ENCODE results near the gene LRRC32.
A peak's percentile ranks its signal among the peaks of the same experiment; 100 is the strongest.

LRRC32 gene, protein sequence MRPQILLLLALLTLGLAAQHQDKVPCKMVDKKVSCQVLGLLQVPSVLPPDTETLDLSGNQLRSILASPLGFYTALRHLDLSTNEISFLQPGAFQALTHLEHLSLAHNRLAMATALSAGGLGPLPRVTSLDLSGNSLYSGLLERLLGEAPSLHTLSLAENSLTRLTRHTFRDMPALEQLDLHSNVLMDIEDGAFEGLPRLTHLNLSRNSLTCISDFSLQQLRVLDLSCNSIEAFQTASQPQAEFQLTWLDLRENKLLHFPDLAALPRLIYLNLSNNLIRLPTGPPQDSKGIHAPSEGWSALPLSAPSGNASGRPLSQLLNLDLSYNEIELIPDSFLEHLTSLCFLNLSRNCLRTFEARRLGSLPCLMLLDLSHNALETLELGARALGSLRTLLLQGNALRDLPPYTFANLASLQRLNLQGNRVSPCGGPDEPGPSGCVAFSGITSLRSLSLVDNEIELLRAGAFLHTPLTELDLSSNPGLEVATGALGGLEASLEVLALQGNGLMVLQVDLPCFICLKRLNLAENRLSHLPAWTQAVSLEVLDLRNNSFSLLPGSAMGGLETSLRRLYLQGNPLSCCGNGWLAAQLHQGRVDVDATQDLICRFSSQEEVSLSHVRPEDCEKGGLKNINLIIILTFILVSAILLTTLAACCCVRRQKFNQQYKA

DNA sequence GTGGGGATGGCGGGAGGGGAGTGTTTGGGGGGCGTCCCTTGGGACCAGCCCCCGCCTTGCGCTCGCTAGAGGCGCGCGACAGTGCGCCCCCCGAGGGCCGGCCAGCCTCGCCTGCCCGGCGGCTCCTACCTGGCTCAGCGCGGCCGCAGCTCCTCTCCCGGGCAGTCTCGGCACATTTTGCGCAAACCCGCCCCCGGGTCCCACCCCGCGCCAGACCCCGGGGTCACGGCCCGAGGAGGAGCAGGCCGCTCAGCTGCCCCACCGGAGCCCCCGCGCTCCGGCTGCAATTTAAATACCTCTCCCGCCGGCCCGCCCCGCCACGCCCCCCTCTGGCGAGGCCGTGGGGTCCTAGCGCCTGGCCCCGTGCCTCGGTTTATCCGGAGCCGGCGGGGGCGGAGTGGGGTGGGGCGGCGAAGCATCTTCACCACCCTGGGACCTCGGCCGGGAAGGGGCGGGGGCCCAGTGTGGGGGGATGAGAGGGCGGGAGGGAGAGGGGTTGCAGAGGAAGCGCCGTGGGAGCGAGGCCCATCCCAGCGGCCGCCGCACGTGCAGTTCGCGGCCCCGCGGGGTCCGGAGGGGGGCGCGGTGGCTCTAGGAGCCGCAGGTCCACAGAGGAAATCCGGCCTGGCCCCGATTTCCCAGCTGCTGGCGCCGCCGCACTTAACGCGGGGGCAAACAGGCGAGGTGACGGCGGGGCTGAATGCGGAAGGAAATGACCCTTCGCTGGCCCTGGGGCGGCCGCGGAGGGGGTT, at the start of gene LRRC32:
LRRC32 (minus strand) TSS at position 263 of the 752 bp plus-strand sequence. CDS start 4,793 bp downstream, outside the sequence.
- DNase-seq (ENCODE audit: low spot score): no peak

DNA sequence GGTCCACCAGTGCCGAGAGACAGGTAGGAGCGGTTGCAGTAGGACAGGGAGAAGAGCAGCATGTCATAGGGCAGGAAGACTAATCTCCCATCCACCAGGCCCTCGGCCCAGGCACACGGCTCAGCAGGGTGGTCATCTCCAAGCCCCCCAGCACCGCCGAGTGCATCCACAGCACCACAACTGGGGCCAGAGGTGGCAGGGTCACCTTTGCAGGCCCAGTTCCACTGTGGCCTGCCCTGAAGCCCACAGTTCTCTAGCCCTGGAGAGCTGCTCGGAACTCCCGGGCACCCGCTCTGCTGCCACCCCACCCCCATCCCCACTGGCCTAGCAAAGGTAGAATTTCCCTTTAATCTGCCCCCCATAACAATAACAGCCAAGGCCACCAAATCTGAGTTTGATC, 49.1 kb upstream of the LRRC32 start:
- DNase-seq (ENCODE audit: low spot score): no peak

DNA sequence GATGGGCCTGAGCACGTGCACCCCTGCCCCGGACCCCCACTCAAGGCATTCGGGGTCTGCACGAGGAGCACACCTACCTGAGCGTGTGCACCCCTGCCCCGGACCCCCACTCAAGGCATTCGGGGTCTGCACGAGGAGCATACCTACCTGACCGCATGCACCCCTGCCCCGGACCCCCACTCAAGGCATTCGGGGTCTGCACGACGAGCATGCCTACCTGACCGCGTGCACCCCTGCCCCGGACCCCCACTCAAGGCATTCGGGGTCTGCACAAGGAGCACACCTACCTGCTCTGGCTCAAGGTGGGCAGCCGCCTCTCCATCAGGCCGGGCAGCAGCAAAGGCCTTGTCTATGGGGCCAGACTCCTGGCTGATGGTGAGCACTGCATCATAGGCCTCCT, 48.7 kb upstream of the LRRC32 start:
- DNase-seq (ENCODE audit: low spot score): no peak

DNA sequence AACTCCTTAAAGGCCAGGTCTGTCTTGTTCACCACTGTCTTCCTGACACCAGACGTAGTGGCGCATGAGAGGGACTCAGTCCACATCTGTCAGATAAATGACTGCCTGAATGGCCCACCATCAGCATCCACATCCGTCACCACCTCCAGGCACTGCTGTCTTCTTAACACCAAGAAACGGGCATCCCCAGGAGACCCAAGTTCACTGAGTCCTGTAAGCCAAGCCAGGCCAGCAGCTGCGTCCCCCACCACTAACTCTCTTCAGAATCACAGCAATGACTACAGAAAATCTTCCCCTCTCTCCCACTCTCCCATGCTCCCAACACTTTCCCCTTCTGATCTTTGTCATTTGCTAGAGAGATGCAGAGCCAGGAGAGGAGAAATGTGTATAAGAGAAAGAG, 47.3 kb upstream of the LRRC32 start:
- DNase-seq (ENCODE audit: low spot score): no peak

DNA sequence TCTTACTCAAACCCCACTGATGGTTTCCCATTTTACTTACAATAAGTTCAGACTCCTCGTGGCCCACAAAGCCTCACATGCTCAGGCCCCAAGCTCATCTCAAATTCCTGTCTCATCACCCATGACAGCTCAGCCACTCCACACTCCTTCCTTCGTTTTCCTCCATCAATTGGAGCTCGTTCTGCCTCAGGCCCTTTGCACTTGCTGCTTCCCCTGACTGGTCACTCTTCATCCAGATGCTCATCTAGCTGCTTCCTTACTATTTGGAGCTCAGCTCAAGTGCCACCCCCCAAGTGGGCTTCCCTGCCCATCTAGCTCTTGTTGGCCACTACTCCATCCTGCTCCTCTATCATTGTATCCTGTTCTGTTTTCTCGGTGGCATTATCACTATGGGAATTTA, 46.8 kb upstream of the LRRC32 start:
- DNase-seq (ENCODE audit: low spot score): no peak

DNA sequence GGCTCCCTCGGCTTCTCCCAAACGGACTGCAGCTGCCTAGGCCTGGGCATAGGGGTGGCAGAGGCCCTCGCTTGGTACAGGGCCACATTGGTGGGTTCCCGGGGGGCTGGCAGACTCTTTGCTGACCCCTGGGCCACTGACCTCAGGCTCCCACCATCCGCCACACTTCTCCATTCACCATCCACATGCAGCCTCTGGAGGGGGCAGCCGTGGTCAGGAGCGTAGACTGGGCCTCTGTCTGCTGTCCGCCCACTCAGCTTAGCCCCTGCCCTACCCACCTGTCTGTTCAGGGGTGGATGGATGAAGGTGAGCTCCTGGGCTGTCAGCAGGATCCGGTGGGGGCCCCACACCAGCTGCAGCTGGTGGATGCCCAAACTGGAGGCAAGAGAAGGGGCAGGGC, 45.7 kb upstream of the LRRC32 start:
- no peak for DNase-seq (ENCODE audit: low spot score)

DNA sequence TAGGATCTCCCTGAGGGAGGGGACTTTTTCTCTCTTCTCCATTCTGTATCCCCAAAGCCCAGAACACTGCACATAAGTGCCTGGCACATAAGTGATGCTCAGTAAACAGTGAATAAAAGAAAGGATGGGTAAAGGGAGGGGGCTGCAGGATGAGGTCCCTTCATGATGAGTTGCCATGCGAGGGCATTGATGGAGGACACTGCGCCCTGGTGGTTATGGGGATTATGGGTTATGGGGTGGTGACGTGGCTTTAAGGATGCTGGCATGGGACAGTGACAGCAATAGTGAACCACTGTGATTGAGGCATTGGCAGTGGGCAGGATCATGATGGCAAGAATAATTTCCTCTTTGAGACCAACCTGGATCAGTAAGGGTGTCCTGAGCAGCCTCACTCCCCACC, 43.9 kb upstream of the LRRC32 start:
- peak; percentile 47 for DNase-seq (ENCODE audit: low spot score)

DNA sequence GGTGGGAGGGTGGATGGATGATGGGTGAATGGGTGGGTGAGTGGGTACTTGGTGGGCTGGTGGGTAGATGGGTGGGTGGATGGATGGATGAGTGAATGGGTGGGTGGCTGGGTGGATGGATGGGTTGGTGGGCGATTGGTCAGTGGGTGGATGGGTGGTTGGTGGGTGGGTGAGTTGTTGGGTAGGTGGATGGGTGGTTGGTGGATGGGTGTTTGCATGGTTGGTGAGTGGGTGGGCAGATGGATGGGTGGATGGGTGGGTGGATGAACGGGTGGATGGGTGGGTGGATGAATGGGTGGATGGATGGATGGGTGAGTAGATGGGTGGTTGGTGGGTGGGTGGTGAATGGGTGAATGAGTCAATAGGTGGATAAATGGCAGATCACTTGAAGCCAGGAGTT, 43.0 kb upstream of the LRRC32 start:
- DNase-seq (ENCODE audit: low spot score): no peak

DNA sequence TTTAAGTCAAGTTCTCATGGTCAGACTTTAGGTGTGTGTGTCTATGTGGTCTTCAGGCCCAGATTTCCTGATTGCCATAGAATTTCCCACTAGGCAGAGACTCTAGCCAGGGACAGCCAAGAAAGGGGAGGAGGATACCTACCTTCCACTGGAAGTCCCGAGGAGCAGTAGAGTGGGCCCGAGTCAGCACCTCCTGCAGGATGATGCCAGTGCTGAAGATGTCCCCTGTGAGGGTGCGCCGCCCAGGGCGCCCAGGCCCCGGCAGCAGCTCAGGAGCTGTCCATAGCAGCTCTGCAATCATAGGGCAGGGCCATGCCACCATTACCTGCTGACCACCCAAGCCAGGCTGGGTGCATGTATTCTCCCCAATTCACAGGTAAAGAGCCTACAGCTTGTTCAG, 41.6 kb upstream of the LRRC32 start:
- DNase-seq (ENCODE audit: low spot score): no peak

DNA sequence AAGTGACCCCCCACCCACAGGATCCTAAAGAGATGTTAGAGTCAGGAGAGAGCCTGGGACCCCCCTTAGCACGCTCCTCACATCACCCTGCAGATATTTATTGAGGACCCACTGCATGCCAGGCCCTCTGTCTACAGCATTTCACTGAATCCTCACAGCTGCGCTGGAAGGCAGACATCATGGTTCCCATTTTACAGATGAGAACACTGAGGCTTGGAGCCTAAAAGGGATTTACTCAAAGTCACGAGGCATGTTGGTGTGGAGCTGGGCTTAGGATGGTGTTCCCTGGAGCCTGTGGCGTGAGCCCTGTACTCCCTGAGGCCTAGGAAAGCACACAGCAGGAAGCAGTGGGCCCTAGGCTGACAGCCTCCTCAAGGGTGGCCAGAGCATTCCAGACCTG, 39.2 kb upstream of the LRRC32 start:
- DNase-seq (ENCODE audit: low spot score): no peak

DNA sequence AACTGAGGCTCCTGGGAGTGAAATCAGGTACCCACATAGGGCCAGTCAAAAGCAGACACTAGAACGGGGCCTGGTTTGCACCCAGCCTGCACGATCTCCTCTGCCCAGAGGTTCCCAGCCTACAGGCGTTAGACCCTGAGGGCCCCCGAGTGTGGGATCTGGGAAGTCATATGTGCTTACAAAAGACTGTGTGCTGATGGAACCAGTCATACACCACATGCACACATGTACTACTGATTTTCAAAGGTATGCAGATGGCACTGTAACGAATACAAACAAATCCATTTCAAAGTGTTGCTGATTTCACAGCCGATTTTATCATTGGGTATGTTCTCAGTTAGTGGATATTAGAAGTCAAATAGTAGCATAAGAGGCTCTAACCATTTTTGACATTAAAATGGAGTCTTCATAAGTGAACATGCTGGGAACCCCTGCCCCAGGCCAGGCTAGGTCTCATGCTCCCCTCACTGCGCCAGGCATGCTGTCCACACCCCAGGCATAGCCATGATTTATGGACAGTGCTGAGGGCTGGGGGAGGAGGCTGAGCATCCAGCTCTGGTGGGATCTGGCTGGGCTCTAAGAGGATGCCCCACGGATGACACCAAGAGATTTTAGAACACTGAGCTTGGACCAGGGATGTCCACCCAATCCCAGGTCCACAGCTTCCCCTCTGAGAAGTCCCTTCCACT, 38.6 kb upstream of the LRRC32 start:
- no peak for DNase-seq (ENCODE audit: low spot score)

DNA sequence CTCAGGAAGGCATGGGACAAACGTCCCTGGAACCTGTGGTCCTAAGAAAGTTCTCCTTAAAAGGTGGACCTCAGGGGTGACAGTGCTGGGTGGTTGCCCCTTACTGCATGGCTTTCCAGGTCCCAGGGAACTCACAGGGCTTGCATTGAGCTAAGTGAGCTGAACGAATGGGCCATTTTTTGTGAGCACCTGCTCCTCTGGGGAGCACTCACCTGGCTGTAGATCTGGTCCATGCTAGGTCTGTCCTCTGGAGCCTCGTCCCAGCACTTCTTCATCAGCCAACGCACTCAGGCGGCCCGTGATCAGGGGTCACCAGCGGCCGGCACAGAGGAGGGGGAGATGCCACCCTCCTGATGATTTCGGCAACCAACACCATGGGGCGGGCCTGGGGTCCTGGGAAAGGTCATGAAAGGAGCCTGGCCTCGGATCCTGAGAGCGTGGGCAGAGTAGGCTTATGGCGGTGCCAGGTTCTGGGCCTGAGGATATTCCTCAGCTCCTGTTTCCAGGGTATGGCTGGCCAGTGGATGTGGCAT, 36.8 kb upstream of the LRRC32 start:
- no peak for DNase-seq (ENCODE audit: low spot score)

DNA sequence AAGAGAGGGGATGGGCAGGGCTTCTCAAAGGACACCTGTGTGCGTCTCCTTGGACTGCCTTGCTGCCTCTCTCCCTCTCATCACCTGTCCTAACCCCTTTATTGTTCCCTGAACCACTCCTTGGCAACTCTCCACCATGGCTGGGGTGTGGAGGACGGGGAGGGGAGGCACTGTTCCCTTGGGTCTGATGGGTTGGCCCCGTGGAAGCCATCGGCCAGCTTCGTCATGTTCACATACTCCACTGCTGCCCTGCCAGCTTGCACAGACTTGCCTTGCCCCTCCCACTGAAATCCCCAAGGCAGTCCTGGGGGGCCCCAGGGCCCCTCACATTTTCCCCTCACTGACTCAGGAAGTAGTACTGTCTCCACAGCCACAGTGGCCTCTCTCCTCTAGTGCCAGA, 36.1 kb upstream of the LRRC32 start:
- no peak for DNase-seq (ENCODE audit: low spot score)

DNA sequence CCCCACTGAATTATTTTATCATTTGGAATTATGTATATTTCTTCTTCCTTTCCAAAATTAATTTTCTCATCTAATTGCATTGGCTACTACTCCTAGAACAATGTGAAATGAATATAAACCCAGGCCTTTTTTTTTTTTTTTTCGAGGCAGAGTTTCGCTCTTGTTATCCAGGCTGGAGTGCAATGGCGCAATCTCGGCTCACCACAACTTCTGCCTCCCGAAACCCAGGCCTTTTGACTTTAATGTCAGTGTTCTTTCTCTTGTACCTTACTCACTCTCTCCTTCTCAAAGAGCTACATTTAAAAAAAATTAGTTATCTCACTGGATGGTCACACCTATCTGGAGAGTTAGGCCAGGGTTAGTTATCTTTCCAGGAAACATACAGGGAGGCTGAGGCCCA, 35.3 kb upstream of the LRRC32 start:
- DNase-seq (ENCODE audit: low spot score): no peak

DNA sequence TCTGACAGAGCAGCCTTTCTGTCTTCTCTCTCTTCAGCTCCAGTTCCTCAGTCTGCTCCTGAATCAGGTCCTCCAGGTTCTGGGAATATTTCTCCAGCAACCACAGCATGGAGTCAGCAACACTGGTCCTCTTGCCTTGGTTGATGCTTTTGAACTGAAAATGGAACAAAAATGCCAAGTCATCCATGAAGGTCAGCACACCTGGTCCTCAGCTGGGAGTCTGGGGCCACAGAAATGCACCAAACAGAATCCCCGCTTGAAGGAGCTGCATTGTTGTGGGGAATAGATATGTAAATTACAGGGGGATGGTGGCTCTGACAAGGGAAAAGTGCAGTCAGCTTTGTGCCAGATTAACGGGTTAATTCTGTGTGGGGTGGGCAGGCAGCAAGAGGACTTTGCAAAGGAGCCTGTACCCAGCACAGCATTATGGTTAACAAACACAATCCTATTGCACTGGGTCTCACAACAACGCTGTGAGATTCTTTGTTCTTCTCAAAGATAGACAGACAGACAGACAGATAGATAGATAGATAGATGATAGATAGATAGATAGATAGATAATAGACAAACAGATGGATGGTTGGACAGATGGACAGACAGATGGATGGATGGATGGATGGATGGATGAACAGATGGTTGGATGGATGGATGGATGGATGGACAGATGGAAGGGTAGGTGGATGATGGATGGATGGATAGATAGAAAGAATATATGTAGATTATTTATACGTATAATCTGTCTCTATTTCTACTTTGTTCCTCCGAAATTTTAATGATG, 33.8 kb upstream of the LRRC32 start:
- DNase-seq (ENCODE audit: low spot score): peak; percentile 20

DNA sequence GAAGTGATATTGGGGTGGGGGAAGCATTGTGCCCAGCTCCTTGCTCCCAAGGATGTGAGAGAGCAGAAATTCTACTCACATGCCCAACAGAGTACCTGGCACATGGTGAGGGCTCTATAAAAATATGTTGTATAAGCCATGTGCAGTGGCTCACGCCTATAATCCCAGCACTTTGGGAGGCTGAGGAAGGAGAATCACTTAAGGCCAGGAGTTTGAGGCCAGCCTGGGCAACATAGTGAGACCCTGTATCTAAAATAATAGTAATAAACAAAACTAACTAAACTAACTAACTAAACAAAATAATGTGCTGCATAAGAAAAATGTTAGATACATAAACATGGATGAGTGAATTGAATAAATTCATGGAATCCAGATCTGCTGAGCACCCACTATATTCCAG, 33.2 kb upstream of the LRRC32 start:
- DNase-seq (ENCODE audit: low spot score): no peak

DNA sequence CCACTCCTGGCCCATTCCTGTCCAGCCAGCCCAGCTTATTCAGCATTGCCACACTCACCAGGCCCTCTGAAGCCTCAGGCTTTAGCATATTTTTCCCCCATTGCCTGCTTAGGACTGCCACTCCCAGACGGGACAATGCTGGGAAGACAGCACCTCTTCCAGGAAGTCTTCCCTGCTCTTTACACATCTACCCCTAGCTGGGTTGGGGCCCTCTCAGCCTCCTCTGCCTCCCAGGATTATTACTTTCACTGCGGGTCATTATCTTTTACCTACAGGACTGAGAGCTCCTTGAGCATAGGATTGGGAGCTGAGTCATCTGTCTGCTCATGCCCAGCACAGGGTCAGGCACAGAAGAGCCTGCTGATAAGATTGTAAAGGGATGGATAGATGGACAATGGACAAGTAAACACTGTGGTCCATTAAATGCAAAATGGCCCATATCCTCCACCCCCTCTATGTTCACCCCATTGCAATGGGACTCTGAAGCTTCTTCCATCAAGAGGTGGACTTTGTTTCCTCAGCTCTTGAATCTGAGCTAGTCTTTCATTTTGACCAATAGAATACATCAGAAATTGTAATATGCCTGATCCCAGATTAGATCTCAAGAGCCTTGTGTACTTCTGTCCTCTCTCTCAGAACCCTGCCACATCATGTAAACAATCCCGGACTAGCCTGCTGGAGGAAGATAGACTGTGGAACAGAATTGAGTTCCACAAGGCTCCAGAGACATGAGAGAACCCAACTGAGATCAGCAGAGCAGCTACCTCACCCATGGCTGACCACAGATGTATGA, 32.0 kb upstream of the LRRC32 start:
- DNase-seq (ENCODE audit: low spot score): peak; percentile 88

DNA sequence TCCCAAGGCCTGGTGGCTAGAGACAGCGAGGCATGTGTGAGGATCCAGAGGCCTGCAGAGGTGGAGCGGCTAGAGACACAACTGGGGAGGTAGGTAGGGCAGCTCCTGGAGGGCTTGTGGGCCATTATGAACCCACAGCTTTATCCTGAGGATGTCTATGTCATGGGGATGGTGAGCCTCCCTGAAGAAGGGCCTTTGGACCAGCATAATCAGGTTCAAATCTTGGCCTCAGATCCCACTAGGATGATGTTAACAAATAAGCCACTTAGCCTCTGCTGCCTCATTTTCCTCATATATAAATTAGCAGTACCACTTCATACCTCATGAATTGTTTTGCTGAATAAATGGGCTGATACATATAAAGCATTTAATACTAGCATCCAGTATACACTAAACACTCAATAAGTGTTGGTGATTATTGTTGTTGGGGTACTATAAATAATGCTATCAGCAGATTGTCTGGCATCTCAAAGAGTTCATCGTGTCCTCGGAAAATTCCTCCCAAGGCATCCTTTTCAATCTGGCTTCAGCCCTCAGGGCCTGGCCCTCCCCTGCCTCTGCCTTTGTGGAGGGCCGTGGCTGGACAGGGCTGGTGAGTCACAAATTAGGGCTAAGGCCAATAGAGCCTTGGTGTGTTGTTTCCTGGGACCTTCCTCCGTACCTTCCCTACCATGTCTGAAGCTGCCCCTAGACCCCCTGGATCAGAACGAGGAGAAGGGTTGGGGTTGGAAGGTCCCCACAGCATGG, 30.9 kb upstream of the LRRC32 start:
- DNase-seq (ENCODE audit: low spot score): peak; percentile 60

DNA sequence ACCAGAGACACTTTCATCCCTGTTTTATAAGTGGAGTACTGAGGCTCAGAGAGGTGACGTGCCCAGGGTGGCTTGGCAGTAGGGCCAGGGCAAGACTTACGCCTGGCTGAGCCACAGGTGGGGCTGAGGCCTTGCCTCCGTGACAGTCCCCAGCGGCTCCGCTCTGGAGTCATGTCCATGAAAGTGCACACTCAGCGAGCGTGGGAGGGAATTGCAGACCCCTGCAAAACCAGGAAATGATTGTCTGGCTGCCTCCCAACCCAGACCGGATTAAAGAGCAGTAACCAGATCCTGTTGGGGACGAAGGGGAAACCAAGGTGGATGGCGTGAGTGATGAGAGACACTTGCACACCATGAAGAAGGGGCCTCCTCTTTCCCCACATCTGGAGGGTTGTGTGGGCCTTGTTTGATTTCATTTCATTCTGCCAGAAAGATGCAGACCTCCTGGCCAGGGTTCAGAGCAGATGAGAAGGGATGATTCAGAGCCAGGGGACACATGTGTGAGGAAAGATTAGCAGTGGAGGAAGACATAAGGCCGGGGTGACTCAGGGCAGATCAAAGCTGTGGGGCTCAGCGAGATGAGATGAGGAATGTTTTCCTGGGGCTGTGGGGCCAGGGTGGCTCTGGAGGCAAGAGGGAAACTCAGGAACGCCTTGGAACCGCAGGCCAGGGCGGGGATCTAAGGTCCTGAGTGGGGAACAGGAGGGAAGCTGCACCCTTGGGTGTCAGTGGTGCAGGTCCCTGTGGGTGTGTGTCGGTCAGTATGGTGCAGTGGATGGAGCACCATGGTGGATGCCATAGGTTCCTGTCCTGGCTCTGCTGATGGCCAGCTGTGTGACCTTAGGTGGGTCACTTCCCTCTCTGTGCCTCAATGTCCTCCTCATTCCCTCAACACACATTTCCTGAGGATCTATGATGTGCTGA, 29.9 kb upstream of the LRRC32 start:
- peak; percentile 98 for DNase-seq (ENCODE audit: low spot score)
